Right ventricle myocardium superior (tissue), 1 donor: ENCODE results near the gene PJVK. TPM values are rescaled to one million over a fixed set of nuclear protein-coding genes. Genes with fewer than 3 reads are reported as not detected.

Experiments used
- ATAC-seq: fragments of 200-7000 bp; cut with Tn5 transposase; one replicate; pipeline ENCODE4 v1.9.1; 2020; ENCODE audit warnings: mild to moderate bottlenecking; ENCODE audit not compliant: poor library complexity
- DNase-seq: peaks from one replicate; pipeline ENCODE4 v3.0.0-alpha.2; 2020
- intact Hi-C: fragments of 100-400 bp; cut with DNase I; formaldehyde crosslinking; loops from one replicate; pipeline ENCODE4 v1.11.2; 2022
- total RNA-seq: library from RNA; stranded (reverse); fragmentation: NEBNext Ultra II Directional; extraction: Animal tissue kit (Norgen Biotek cat#: 25700); gene quantifications from one replicate; pipeline ENCODE4 v1.2.1, GENCODE V29; 2021
- donor health status: DM: no; HTN: yes; CAD: no; lungs with severe emphysema.

PJVK gene
- total RNA-seq, 1 donor from 2014 or later: 1.0 TPM

- DNase-seq (no peak), ATAC-seq (peak; percentile 38)
- intact Hi-C loops: no loop called here
Measured at GRCh38 chr2:178510384-178510783, 59.2 kb downstream of the PJVK start.

Other genes with a start within 250 kb of the PJVK start
- gene PRKRA, start 203 bp upstream of the PJVK start, total RNA-seq: 42.7 TPM
- 6.5 TPM for gene FKBP7, start 27.2 kb downstream of the PJVK start, total RNA-seq
- 32.2 TPM for gene PLEKHA3, start 29.1 kb downstream of the PJVK start, total RNA-seq